Fibroblast of mammary gland (primary cell): ENCODE measurements around the gene SOX6.
"Not testable (repeated sequence)": the region's sequence is repeated elsewhere in the genome, so short reads cannot be mapped to it uniquely, and the experiment has no call there.

ENCODE experiments used
- DNase-seq: peaks from one replicate; pipeline ENCODE4 v3.0.0-alpha.2; 2010; ENCODE audit warnings: low read depth
- H3K4me3 ChIP-seq: 2 replicates; pipeline ENCODE4 v1.5.1; 2011; ENCODE audit warnings: low read depth, mild to moderate bottlenecking, low read length, moderate library complexity; ENCODE audit not compliant: control insufficient read depth
- CTCF ChIP-seq: conservative IDR thresholded peaks from 2 replicates; pipeline ENCODE4 v1.5.1; 2011; ENCODE audit warnings: low read depth, low read length, inconsistent platforms; ENCODE audit not compliant: control insufficient read depth, insufficient read depth

The SOX6 gene

GRCh38 chr11:16036218-16036617 is 320.1 kb downstream of the SOX6 start:
- TF ChIP-seq CTCF: no peak
- DNase-seq: no peak
- H3K4me3 ChIP-seq: no peak overlapping the region

DNA sequence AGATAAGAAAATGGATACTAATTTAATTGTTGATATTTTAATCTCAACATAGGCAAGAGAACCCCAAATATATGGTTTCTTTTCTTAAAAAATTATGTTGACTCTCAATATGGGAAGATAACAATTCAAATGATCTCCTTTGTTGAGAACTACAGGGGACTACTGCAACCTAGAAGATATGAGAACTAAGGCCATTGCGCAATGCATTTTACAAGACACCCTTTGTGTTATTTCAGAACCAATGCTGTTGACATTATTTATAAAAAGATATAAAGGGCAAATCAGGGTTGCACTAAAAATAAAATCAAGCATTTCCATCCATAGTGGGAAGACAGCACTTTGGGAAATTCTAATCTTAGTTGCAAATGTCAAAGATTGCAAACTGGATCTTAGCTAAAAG is 322.3 kb downstream of the SOX6 start:
- H3K4me3 ChIP-seq: no peak overlapping the region
- DNase-seq: no peak
- TF ChIP-seq CTCF: no peak

- TF ChIP-seq CTCF: no peak
- DNase-seq: no peak
These were observed 323.4 kb downstream of the SOX6 start for GRCh38 chr11:16032974-16033373.

GRCh38 chr11:16031210-16031609 is 325.1 kb downstream of the SOX6 start:
- TF ChIP-seq CTCF: no peak
- no peak overlapping the region for H3K4me3 ChIP-seq
- DNase-seq: no peak

More at GRCh38 chr11:16032974-16033373, 323.4 kb downstream of the SOX6 start:
- no peak overlapping the region for H3K4me3 ChIP-seq

- no peak for TF ChIP-seq CTCF
- H3K4me3 ChIP-seq: no peak overlapping the region
- DNase-seq: no peak
These were observed 325.7 kb downstream of the SOX6 start for GRCh38 chr11:16030664-16031063.

GRCh38 chr11:16029151-16029550 is 327.2 kb downstream of the SOX6 start:
- not testable (repeated sequence) for DNase-seq, H3K4me3 ChIP-seq

- no peak for DNase-seq
These were observed 327.9 kb downstream of the SOX6 start for GRCh38 chr11:16028419-16028818.

More at GRCh38 chr11:16028419-16028818, 327.9 kb downstream of the SOX6 start:
- TF ChIP-seq CTCF: no peak
- no peak overlapping the region for H3K4me3 ChIP-seq
